ENCODE measurements around the gene GOPC.
"Not testable (repeated sequence)": the region's sequence is repeated elsewhere in the genome, so short reads cannot be mapped to it uniquely, and the experiment has no call there.

Gene GOPC

GRCh38 chr6:117602151-117602898 is at the start of gene GOPC:
GOPC (minus strand) TSS chr6:117602511; CDS start chr6:117602288, 223 bp downstream.
- DNase-seq (ENCODE audit: low read depth): peak; percentile 98

DNA sequence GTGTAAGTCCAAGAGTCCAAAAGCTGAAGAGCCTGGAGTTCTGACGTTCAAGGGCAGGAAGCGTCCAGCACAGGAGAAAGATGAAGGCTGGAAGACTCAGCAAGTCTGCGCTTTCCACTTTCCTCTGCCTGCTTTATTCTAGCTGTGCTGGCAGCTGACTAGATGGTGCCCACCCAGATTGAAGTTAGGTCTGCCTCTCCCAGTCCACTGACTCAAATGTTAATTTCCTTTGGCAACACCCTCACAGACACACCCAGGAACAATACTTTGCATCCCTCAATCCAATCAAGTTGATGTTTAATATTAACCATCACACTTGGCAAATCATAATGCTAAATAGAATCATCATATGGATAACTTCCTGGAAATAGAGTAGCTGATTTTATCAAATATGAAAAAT is 49.7 kb upstream of the GOPC start:
- not testable (repeated sequence) for DNase-seq (ENCODE audit: low read depth)

DNA sequence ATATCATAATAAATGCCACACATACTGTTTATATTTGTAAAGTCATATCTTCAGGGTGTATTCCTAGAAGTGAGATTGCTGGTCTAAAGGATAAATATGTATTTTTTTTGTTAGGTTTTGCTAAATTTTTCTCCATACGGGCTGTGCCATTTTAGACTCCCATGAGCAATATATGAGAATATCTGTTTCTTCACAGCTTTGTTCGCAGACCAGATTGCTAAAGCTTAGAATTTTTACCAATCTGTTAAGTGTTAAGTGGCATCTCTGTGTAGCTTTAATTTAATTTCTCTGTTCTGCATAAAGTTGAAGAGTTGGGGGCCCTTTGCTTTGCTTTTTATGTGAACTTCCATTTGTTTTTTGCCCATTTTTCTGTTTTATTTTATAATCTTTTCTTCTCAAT is 40.7 kb upstream of the GOPC start:
- DNase-seq (ENCODE audit: low read depth): no peak

GRCh38 chr6:117637770-117638169 is 35.5 kb upstream of the GOPC start:
- DNase-seq (ENCODE audit: low read depth): no peak

DNA sequence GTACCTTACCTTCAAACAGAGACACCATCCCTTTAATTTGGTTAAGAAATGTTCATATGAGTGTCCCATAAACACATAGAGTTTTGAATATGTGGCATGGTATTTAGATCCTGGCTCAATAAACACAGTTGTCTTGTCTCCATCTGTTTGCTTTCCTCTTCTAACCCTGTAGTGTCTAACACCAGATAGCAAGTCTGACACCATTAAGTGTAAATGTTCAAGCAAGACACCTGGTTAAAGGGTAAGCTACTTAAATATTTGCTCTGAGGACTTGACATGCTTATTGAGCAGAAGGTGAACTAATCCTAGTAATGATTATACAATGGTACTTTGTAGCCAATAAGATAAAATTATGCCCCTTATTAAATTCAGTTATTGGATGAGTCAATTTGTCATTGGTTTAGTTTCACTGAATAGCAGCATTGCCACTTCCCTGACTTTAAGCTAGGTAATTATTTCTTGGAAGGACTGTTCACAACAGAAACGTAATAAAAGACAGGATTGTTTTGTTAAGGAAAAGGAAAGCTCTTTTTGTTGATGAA is 26.9 kb upstream of the GOPC start:
- DNase-seq (ENCODE audit: low read depth): no peak

DNA sequence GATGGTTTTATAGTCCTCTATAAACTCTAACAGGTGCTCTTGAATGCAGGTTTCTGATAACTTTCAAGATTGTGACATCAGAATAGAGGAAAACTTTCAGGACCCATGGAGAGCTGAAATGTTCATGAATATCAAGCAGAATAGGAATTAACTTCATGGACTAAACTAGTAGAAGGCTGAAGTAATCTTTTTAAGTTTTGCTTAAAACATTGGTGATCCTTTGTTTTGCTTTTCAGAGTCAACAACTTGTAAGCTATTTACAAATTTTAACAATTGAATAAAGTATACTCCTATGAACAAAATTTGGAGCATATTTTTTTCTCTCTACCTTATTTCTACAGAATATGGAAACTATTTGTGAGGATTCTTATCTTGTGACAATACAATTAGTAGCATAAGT is 25.2 kb upstream of the GOPC start:
- no peak for DNase-seq (ENCODE audit: low read depth)

DNA sequence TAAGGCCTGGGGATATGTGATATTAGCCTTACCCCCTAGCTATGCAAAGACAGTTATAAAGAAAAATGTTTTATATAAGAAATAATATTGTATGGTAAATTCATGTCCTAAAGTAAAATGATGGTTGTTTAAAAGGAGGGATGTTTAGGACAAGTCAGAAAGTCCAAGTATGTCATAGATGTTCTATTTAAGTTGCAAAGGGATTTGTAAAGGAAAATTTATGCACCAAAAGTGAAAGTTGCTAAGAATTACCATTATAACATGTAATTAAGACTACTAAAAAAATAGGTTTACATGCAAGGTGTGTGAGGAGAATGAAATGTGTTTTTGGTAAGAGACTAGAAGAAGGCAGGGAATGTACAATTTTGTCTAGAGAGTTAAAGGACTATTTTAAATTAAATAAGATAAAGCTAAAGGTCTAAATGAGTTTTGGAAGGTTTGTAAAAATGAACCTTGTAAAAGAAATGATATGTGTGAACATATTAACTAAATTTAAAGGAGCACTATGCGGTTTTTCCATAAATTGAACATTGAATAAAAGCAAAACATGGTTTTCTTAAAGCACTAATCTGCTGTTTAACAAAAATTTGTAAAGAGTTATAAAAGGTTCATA is 22.7 kb upstream of the GOPC start:
- DNase-seq (ENCODE audit: low read depth): no peak

DNA sequence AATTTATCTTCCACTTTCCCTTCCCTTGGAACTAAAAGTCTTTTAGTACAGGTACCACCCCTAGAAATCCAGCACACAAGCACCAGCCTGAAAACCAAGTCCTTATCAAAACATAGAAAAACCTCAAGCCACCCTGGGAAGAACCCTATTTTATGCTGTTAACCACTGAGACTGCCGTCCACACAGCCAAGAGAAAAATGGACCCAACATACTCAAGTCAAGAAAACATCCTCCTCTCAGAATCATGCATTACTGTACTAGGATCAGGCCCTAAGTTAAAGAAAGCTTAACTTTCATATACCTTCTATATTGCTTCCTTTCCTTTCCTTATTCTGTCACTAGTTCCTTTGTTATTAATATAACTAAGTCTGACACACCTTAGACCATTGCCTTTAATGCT is 16.9 kb upstream of the GOPC start:
- no peak for DNase-seq (ENCODE audit: low read depth)

DNA sequence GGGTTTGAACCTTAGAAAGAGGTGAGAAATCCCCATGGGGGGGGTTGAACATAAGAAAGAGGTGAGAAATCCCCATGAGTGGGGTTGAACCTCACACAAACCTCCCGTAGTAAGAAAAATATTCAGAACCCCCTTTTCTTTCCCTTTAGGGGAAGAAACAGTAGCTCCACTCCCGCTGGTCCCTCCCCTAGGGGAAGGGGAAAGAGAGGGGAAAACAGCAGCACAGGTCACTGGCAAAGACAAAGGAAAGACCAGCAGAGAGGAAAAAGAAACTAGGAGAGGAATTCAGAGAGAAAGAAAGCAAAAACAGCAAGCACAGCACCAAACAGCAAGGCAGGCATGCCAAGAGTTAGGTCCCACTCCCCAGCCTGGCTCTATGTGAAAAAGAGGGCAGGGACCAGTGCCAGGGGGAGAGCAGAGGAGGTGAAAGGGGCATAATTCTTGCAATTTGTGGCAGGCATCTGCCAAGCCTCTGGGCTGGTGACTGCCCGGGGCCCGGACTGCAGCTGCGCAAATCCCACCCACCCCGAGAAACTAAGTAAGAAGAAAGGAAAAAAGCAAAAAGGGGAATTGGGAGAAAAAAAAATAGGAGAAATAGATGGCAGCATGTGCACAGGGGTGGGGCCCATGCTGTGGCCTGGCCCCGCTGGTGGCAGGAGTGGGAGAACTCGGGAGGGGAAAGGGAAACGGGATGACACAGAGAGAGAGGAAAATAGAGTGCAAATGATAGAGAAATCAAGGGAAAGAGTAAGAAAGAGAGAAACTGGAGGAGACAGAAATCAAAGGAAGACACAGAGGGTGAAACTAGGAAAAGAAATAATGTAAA is 15.1 kb upstream of the GOPC start:
- no peak for DNase-seq (ENCODE audit: low read depth)

GRCh38 chr6:117616391-117617209 is 14.3 kb upstream of the GOPC start:
- no peak for DNase-seq (ENCODE audit: low read depth)

GRCh38 chr6:117615750-117616390 is 13.6 kb upstream of the GOPC start:
- DNase-seq (ENCODE audit: low read depth): no peak

DNA sequence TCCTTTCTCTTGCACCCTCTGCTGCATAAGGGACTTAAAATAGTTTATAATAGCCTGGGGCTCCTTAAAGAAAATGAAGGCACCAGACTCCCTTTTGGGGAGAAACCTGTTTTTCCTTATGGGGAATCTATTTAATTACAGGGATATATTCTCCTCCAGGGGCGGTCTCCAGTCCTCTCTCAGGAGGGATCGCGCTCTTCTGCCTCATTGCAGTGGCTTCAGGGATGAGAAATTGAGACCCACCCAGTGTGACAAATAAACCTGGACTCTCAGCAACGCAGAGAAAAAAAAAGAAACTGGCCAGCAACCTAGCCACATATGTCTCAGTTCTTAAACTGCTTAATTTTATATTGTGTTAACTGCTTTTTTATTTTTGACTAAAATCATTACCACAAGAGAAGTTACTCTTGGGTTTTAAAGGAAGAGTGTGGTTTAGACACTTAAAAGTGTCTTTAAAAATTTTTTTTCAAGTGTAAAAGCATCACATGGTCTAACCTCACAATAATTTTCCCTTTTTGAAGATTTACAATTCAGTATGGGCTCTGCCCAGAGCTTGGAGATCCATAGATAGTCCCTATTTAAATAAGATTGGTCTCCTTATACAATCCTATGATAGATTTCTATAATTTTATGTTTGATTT is 11.7 kb upstream of the GOPC start:
- DNase-seq (ENCODE audit: low read depth): no peak

- no peak for DNase-seq (ENCODE audit: low read depth)
Observed at GRCh38 chr6:117607511-117607910, 5.2 kb upstream of the GOPC start.

DNA sequence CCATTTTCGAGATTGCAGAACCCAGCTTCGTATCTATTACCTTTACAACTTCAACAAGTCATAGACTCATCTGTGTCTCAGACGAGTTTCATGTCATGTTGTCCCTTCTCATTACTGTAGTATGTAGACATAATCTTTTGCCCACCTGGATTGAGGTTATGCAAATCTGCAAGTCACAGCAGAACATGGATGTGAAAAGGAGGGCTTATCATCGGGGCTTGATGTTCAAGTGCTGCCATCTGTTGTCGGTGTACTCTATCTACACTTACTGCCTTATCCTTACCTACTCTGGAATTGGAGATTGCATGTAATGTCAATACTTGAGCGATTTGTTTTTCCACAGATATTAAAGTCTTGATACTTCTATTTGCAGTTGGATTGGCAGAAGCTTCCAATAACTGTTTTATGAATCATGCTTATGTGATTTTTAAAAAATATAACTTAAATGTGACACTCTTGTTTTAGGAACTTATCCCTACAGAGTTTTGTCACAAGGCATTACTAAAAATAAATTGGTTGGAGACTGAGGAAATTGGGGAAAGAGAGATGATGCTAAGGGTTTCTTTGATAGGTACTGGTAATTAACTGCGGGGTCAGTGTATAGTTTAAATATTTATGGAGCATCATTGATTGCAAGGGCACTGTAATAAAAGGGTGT is 3.0 kb upstream of the GOPC start:
- peak; percentile 84 for DNase-seq (ENCODE audit: low read depth)

- DNase-seq (ENCODE audit: low read depth): no peak
Observed at GRCh38 chr6:117603821-117604220, 1.5 kb upstream of the GOPC start.

DNA sequence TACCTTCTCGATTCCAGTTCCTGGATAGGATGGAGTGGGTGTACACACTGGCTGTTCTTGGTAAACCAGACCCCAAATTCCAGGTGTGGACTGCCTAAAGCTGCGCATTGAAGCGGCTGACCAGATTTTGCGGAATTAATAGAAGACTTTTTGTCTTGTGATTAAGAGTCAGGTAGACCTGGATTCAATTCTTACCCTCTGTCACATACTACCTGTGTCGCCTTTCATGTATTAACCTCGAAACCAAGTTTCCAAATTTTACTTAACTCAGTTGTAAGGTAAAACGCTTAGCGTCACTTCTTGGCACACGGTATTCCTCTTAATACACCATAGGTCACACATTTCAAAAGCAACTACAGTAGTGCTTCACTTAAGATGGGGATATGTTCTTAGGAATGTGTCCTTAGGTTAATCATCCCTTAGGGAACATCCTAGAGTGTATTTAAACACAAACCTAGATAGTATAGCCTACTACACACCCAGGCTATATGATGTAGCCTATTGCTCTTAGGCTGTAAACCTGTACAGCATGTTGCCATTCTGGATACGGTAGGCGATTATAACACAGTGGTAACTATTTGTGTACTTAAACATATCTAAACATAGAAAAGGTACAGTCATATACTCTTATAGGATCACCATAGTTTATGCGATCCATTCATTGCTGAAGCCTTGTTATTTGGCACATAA is 733 bp upstream of the GOPC start:
- DNase-seq (ENCODE audit: low read depth): no peak

GRCh38 chr6:117601811-117602150 is 530 bp downstream of the GOPC start:
- DNase-seq (ENCODE audit: low read depth): no peak

- peak; percentile 2 for DNase-seq (ENCODE audit: low read depth)
Observed at GRCh38 chr6:117600008-117600743, 2.1 kb downstream of the GOPC start.

GRCh38 chr6:117597755-117598154 is 4.6 kb downstream of the GOPC start:
- no peak for DNase-seq (ENCODE audit: low read depth)
